GM13976 (cell line): ENCODE results near the gene SLC35E3.
"Not testable (repeated sequence)": the region's sequence is repeated elsewhere in the genome, so short reads cannot be mapped to it uniquely, and the experiment has no call there.

Source experiments
- DNase-seq: peaks from one replicate; pipeline ENCODE4 v3.0.0; 2012; ENCODE audit warnings: low spot score
- CTCF ChIP-seq: IDR thresholded peaks from 2 replicates; pipeline ENCODE4 v1.5.1; 2012; ENCODE audit warnings: borderline replicate concordance, mild to moderate bottlenecking; ENCODE audit not compliant: insufficient read depth; ENCODE audit errors: extremely low read depth, missing control alignments, control extremely low read depth
- in situ Hi-C: fragments of 300-500 bp; cut with MboI; formaldehyde crosslinking; loops from one replicate; pipeline ENCODE4 v1.12.0; 2022; ENCODE audit warnings: low sequenced_read_pairs, mixed read lengths, inconsistent platforms; ENCODE audit not compliant: unreplicated experiment

Gene SLC35E3

GRCh38 chr12:68798882-68799234 is 52.9 kb downstream of the SLC35E3 start:
- DNase-seq: no peak
- TF ChIP-seq CTCF: no peak
- in situ Hi-C loops: no loop called here

- no peak for TF ChIP-seq CTCF
- no peak for DNase-seq
- in situ Hi-C loops: no loop called here
These were observed 54.3 kb downstream of the SLC35E3 start for GRCh38 chr12:68800294-68800693.

GRCh38 chr12:68801124-68801523 is 55.1 kb downstream of the SLC35E3 start:
- in situ Hi-C loops, DNase-seq: not testable (repeated sequence)

- in situ Hi-C loops, DNase-seq: not testable (repeated sequence)
These were observed 56.4 kb downstream of the SLC35E3 start for GRCh38 chr12:68802372-68802745.

GRCh38 chr12:68802911-68803651 is 57.1 kb downstream of the SLC35E3 start:
- in situ Hi-C loops, DNase-seq: not testable (repeated sequence)

GRCh38 chr12:68803948-68804656 is 58.1 kb downstream of the SLC35E3 start:
- DNase-seq: no peak
- in situ Hi-C loops: no loop called here
- TF ChIP-seq CTCF: no peak

- DNase-seq: no peak
These were observed 58.9 kb downstream of the SLC35E3 start for GRCh38 chr12:68804657-68805591.

More at GRCh38 chr12:68804657-68805591, 58.9 kb downstream of the SLC35E3 start:
- no peak for TF ChIP-seq CTCF
- in situ Hi-C loops: no loop called here
